GM21786 (cell line): ENCODE data around the gene LTBP2.
"Not testable (repeated sequence)": the region's sequence is repeated elsewhere in the genome, so short reads cannot be mapped to it uniquely, and the experiment has no call there.

Experiments used
- ATAC-seq: cut with Tn5 transposase; IDR thresholded peaks from one replicate; pipeline ENCODE4 v1.9.1; 2021; ENCODE audit not compliant: unreplicated experiment

Gene LTBP2

DNA sequence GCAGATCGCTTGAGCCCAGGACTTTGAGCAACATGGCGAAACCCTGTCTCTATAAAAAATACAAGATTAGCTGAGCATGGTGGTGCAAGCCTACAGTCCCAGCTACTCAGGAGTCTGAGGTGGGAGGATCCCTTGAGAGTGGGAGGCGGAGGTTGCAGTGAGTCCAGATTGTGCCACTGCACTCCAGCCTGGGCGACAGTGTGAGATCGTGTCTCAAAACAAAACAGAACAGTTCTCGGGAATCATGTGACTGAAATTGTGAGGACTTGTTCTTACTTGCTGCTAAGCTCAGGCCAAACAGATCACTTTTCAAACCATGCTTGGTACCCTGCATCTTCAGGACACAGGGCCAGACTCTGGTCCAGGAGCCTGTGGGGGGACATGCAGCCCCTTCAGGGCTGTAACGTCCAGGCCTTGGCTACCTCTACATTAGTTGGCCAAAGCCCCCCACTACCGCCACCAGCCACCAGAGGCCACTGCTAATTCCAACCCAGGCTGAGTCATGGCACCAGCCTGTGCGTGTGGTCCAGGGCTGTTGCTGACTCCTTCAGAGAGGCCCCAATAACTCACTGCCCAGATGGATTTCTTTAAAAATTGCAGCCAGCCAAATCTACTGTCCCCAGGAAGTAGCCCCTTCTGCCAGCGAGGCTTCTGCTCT is 152.6 kb downstream of the LTBP2 start:
- ATAC-seq = no peak

DNA sequence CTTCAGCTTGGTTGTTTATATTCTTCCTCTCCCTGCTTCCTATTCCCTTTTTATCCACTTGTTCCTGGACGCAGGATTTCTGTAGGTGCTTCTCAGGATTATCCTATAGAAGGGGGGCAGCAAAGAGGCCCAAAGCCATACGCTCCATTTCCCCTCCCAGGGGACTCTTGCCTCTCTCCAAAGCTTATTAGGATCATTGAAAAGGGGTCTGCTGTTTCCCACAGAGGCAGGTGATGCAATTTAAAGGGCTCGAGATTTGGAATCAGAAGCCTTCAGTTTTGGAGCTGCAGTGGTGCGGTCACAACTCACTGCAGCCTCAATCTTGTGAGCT is 154.5 kb downstream of the LTBP2 start:
- no peak for ATAC-seq

DNA sequence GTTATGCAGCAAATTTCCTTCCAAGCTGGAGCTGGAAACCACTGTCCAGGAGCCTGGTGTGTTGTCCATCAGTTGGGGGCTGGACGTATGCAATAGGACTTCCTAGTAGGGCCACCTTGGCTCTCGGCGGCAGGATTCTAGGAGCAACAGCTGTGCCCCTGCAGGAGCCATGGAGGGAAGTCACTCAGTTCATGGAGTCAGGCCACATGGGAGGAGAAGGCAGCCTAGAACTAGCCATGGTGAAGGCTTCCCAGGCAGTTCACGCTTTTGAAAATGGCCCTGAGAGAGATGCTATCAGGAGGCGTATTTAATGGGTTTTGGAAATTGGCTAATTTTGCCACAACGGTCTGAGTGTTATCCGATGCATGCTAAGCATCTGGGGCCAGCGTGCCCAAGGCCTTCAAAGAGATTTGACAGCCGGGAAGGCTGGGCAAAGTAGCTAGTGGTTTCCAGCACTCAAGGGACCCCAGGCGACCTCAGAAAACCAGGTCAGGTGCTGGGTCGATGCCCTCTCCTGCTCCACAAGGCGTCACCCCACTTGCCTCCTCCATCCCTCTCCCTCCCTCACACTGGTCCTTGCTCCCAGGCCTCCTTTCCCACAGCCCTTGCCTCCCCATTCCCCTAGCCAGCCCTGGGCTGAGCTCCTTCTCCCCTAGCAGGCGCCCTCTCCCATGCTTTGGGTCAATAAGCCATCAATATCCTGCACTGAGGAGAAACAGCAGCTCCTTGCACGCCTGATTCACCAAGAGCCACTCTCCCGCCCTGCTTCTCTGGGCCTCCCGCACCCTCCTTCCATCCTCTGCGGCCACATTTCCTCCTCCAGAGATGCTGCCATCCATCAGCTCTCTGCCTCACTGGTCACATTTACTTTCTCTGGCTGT is 155.1 kb downstream of the LTBP2 start:
- no peak for ATAC-seq

DNA sequence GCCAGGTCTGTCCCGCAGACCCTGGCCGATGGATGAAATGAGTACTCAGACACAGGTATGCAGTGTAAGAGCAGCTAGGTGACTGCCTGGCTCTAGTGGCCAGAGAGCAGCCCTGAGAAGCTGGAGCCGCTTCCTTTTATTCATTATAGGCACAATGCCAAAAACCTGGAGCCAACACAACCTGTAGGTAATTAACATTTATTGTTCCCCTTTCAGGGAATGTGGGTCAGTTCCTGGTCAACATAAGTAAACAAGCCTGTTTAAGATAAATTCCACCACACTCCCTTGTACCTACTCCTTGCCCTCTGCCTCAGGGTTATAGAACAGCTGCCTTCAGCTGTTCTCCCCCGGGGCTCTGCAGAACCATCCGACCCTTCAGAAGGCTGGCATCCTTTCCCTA is 157.6 kb downstream of the LTBP2 start:
- not testable (repeated sequence) for ATAC-seq
